CD4-positive, alpha-beta T cell treated with Interleukin-17A for 4 hours (primary cell): ENCODE results near the gene FNDC3B.

Experiments
- DNase-seq: peaks from one replicate; pipeline ENCODE4 v3.0.0-alpha.2; 2020; ENCODE audit warnings: mixed read lengths

The FNDC3B gene

DNA sequence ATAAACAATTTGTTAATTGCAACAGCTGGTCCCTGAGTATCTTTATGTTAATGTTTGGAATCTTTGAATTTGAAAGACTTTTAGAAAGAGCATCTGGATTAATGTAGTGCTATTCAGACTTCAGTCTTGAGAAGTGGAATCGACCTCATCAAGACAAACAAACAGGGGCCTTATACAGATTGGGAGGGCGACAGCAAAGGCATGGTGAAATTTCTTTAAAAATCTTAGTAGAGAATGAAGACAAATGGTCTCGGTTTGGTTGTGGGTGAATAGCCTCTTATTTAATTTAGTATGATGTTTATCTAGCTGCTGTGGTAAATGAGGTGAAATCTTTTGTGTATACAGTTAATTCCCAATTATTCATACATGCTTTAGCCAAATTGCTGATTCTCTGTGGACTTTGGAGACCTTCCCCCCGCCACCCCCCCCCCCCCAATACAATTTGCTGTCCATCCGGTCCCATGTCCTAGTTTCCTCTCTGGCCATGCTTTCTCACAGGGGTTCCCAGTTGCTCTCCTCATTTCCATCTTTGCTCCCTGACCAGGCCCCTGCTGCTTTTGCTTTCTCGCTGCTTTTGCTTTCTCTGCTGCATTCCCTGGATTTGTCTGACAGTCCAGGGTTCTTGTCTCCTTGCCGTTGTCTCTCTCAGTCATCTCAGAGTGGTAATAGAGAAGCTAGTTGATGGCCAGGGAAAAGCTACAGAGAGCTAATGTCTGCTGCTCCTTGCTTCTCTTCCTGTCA, 135.3 kb downstream of the FNDC3B start:
- no peak for DNase-seq

DNA sequence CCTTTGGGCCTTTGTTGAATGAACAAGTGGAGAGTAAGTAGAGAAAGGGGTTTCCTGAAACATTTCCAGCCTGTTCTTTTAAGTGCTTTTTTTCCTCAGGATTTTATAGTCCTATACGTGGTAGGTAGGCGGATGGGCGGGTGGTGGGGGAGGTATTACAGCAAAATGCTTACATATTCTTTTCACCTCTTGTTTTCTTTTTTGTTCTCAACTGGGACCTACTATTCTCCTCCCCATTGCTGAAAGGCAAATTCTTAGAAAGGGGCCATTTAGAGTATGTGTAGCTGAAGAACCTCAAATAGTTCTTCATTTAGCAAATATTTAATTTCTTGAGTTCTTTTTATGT, 135.8 kb downstream of the FNDC3B start:
- no peak for DNase-seq

DNA sequence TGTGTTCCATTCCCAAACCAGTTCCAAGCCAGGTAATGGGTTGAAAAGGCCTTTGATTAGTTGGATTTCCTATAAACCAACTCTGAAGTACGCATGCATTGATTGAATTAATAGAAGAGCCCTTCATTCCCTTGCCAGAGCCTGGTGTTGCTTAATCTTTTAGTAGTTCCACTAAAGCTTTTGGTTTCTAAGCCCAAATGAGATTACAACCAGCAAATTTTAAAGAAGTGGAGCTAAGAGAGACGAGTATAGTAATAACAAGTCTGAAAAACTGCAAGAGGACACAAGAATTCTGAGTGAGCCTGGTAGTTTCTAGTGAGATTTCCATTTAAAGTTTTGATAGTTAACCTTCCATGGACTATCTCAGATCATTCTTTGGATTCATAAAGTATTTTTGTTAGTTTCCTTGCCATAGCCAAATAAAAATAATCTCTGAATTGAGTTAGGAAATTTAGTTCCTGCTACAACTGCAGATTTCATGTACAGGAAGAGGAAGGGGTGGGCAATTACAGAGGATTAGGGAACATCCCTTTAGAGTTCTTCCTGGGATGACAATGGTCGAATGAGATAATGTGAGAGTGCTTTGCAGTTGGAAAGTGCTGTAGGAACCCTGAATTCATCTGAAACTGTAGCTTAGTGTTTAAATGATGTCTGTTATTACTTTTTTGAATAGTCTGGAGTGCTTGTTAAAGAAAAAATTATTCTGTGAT, 136.8 kb downstream of the FNDC3B start:
- no peak for DNase-seq

DNA sequence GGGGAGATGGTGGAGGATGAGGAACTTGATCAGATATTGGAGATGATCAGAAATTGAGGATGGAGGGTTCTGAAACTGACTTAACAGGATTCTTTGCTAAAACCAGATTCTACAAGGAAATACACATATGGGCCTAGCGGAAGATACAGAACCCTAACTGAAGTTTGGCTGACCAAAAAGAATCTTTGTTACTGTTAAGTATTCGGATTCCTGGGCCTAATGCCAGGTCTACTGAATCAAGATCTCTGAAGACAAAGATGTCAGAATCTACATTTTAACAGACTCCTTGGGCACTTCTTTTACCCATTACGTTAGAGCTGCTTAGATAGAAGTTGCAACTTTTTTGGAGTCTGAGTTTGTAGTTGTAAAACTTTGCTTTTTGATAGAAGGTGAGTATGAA, 137.7 kb downstream of the FNDC3B start:
- no peak for DNase-seq

- no peak for DNase-seq
Observed at GRCh38 chr3:172177803-172178316, 138.5 kb downstream of the FNDC3B start.

GRCh38 chr3:172179680-172180399, 140.5 kb downstream of the FNDC3B start:
- DNase-seq, result no peak

DNA sequence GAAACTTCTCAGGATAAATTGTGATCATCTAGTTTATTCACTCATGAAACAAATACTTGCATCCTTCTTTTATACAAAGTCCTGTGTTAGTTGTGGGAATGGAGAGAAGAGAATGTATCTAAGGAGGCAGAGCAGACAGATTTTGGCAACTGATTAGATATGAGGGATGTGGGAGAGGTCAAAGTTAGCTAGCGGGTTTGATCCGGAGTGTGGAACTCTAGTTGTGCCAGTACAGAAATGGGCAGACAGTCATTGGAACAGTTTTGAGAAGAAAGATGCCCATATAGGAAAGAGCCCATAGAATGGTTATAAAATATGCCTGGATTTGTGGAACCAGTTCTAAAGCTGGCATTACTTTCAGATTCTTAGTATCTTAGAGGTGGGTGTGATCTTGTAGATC, 141.1 kb downstream of the FNDC3B start:
- DNase-seq, result no peak

DNA sequence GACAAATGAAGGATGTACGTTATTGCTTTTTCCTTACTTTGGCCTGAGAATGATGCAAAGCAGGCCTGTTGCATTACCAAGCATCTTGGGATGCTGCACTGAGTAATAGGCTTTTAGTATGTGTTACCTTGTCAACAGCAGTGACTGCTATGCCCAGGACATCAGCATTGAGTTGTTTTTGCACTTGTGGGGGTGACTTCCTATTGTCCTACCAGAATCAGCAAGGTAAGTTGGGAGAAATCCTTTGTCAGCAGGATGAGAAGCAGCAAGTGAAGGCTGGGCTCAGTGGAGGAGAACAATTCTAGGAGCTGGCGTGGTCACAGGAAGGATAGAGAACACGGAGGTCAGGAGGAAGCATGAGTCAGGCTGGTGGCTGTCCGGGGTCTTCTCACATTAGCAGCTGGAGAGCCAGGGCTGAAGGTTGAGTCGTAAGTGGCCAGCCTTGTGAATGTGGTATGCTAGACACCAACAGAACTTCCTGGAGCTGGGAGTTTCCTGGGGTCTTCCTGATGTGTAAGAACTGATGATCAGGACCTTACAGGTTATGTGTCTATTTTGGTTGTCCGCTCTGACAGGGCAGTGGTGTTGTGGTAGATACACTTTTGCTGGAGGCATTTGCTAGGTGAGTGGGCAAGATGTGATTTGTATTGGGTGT, 142.7 kb downstream of the FNDC3B start:
- no peak for DNase-seq

- DNase-seq, result no peak
Observed at GRCh38 chr3:172182797-172183196, 143.4 kb downstream of the FNDC3B start.

DNA sequence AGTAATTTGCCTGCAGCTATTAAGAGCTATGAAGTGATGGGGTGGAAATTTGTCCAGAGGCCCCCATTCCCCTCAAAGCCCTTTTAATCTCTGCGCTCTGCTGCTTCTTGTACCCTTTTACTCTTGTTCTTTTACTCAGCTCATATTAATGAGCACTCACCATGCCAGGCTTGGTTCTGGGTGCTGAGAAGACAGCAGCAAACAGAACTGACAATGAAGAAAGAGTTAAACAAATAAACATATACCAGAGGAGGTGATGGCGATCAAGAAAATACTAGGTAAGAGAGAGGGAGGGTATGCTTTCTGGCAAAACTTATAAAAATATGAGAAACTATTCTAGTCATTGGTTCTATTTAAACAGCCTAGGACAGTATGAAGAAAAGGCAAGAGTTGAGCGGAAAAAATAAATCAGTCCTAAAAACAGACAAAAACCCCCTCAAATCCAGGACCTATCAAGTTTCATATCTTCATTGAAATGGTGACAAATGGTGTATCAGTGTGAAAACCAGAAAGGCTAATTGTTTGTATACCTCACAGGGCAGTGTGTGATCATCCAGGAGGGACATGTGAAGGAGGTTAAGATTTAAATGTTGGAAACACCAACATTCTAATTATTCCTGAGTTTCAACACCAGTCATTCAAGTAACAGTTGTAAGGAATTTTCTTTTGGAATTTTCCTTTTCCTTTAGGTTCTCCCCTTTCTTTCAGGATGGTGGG, 144.9 kb downstream of the FNDC3B start:
- no peak for DNase-seq

- no peak for DNase-seq
Observed at GRCh38 chr3:172185907-172186306, 146.5 kb downstream of the FNDC3B start.

GRCh38 chr3:172186607-172187006, 147.2 kb downstream of the FNDC3B start:
- no peak for DNase-seq

DNA sequence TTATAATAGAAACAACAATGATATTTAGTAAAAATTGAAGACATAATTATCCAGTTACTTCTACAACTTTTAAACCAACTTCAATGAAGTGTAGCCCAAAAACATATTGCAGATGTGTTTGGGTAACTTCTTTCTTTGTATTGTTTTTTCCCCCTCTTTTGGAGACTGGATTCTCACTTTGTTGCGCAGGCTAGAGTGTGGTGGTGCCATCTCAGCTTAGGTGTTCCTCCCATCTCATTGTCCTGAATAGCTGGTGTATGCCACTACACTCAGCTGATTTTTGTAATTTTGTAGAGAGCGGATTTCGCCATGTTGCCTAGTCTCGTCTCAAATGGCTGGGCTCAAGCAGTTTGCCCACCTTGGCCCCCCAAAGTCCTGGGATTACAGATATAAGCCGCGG, 148.1 kb downstream of the FNDC3B start:
- no peak for DNase-seq

DNA sequence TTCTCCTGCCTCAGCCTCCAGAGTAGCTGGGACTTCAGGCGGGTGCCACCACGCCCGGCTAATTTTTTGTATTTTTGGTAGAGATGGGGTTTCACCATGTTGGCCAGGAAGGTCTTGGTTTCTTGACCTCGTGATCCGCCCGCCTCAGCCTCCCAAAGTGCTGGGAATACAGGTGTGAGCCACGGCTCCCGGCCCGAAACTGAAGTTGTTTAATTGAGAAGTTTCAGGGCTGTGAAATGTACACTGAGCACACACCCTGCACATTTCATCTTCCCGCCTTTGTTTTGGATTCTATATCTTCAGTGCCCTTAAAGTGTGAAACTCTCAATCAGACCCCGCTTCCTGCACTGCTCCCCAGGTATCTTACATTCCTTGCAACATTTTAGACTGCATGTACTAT, 149.1 kb downstream of the FNDC3B start:
- DNase-seq, result no peak

DNA sequence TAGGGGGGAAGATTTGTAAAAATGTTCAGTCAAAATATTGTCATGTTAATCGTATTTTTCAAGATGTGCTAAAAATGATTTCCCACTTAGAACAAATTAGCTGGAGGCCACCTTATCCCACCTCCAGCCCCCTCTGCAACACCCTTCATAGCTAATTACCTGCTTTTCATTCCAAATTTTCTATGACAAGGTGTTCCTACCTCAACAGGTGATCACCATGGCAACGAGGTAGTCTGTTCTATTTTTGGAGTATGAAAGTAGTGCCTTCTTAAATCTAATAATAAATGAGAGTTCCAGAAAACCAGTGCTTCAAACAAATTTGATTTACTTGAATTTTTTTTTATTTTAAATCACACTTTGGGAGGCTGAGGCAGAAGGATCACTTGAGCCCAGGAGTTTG, 149.8 kb downstream of the FNDC3B start:
- no peak for DNase-seq

DNA sequence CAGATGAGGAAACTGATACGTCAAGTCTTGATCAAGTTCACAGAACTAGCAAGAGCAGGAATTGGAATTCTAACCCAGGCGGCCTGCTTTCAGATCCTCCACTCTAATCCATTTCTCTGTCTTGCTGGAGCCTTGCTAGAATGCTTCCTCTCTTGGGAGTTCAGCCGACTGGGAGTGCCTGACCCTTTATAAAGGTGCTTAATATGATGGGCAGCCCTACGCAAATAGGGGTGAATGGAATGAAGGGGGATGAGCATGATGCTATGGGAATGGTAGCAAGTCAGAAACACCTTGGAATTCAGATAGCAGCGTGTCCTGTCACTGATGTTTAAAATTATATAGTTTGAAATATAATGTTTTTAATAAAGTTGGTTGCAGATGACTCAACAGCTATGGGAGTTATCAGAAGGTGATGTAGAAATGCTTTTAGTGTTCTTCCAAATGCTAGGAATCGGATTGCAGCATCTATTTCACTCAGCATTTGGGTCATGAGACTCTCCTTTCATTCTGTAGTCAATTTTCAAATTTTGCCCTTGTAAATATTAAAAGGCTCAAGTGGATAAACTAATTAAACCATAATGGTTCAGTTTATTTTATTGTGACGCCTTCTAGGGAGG, 150.7 kb downstream of the FNDC3B start:
- no peak for DNase-seq

DNA sequence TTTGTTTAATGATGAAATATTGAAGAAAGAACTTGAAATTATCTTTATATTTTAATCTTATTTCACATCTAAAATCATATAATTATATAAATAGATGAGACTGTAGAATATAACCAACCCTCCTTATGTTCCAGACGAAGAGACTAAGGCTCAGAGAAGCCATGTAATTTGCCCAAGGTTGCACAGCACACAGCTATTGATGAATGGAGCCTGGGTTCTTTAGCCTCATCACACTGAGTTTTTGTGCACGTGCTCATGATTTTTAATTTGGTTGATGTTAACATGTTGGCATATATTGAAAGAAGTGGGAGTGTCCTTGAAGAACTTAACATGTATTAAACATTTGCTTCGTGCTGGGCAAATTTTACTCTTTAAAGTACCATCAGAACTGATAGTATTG, 151.6 kb downstream of the FNDC3B start:
- no peak for DNase-seq

- no peak for DNase-seq
Observed at GRCh38 chr3:172191629-172192028, 152.3 kb downstream of the FNDC3B start.

DNA sequence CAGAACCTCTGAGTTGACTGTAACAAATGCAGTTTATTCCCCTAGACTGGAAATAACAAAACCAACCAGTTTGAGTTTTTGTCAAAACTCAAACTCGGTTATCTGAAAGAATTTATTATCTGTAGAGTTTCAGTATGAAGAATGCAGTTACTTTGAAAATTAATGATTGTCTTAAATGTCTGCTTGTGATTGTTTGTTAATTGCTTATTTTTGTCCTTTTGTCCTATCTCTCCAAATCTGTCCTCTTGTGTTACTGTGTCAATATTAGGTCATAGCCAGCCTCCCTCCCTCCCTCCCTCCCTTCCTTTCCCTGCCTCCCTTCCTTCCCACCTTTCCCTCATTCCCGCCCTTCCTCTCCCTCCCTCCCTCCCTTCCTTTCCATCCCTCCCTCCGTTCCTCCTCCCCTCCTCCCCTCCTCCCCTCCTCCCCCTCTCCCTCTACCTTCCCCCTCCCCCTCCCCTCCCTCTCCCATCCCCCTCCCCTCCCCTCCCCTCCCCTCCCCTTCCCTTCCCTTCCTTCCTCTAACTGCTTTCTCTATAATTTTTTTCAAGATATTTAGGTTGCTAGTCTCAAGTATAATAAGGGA, 153.5 kb downstream of the FNDC3B start:
- no peak for DNase-seq

DNA sequence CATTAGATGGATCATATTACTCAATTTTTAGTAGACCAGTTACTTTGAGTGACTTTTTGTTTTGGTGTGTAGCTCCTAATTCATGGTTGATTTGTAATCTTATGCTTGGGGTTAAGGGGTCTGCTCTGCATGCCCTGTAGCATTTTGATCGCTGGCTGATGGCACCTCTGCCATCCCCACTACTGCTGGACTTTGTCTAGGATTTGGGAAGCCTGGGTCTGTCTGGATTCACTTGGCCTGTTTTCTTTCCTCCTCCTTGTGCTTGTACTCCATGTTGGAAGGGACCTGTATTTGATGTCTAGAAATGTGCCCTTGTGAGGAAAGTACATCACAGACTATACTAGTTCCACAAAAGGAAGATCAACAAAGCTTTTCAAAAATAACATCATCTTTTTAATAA, 154.1 kb downstream of the FNDC3B start:
- DNase-seq, result no peak

GRCh38 chr3:172194702-172195406, 155.5 kb downstream of the FNDC3B start:
- DNase-seq, result no peak
